GM12878 (cell line): ENCODE results near the gene SACM1L. TPM values are rescaled to one million over a fixed set of nuclear protein-coding genes. Genes with fewer than 3 reads are reported as not detected.

Experiments
- ATAC-seq: fragments of 200-7000 bp; cut with Tn5 transposase; 3 replicates; pipeline ENCODE4 v1.9.1; 2020; ENCODE audit warnings: mild to moderate bottlenecking, moderate library complexity
- BruUV-seq: library from RNA; stranded (reverse); fragments of 400-500 nt; replicated peaks from 2 replicates; lab custom pipeline; 2021; lab: Mats Ljungman, UMichigan
- CTCF ChIA-PET: fragments of 300-600 bp; sonication (Branson Sonifier 250); formaldehyde crosslinking; extraction: SDS; loops from one replicate; lab custom pipeline; 2021; ENCODE audit warnings: inconsistent platforms; lab: Yijun Ruan, JAX
- POLR2A ChIA-PET: fragments of 350-600 bp; formaldehyde crosslinking; extraction: SDS; loops from one replicate; lab custom pipeline; 2021; ENCODE audit warnings: inconsistent platforms; lab: Charles Lee
- RAD21 ChIA-PET: fragments of 300-600 bp; sonication (Branson Sonifier 250); formaldehyde crosslinking; loops from one replicate; lab custom pipeline; 2023; ENCODE audit warnings: antibody characterized with exemption; ENCODE audit not compliant: unreplicated experiment; lab: Charles Lee
- SMC1A ChIA-PET: fragments of 300-600 bp; sonication (Branson Sonifier 250); formaldehyde crosslinking; loops from one replicate; lab custom pipeline; 2023; ENCODE audit not compliant: unreplicated experiment, uncharacterized antibody; lab: Charles Lee
- DNase-seq: peaks from one replicate; pipeline ENCODE4 v3.0.0-alpha.2; 2011; ENCODE audit warnings: low read depth, low spot score
- FAIRE-seq: peaks from 3 replicates; lab custom pipeline; 2011; peaks lifted over from hg19 to GRCh38; lab: Jason Lieb, UNC
- H2AFZ ChIP-seq: 2 replicates; pipeline ENCODE4 v1.6.0; 2011; ENCODE audit warnings: low read depth, low read length, control low read depth; ENCODE audit not compliant: control insufficient read depth
- H3K27ac ChIP-seq: 2 replicates; pipeline ENCODE4 v1.5.1; 2011; ENCODE audit warnings: control low read depth; ENCODE audit not compliant: control insufficient read depth, insufficient read depth
- H3K27me3 ChIP-seq, 2 experiments: replicated peaks in 1 of 2; 2 replicates each; pipeline versions ENCODE4 v1.6.0 to v1.6.1; 2011; ENCODE audit warnings: low read length in 1 of 2; ENCODE audit not compliant: control insufficient read depth in 2 of 2, insufficient read depth in 2 of 2
- H3K36me3 ChIP-seq, 2 experiments: 2 replicates each; pipeline ENCODE4 v1.5.1; 2011; ENCODE audit warnings: low read length in 1 of 2; ENCODE audit not compliant: control insufficient read depth in 2 of 2, insufficient read depth in 2 of 2
- H3K4me1 ChIP-seq: 2 replicates; pipeline ENCODE4 v1.6.1; 2011; ENCODE audit warnings: mild to moderate bottlenecking, low read length, moderate library complexity, mixed read lengths; ENCODE audit not compliant: control insufficient read depth, insufficient read depth
- H3K4me2 ChIP-seq: 2 replicates; pipeline ENCODE4 v1.6.0; 2011; ENCODE audit warnings: control low read depth; ENCODE audit not compliant: control insufficient read depth, insufficient read depth
- H3K4me3 ChIP-seq: fragments of 200-600 bp; sonication (generic); 2 replicates; pipeline ENCODE4 v1.5.1; 2016
- H3K79me2 ChIP-seq: 2 replicates; pipeline ENCODE4 v1.6.0; 2011; ENCODE audit warnings: low read length; ENCODE audit not compliant: control insufficient read depth, insufficient read depth
- H3K9ac ChIP-seq: 2 replicates; pipeline ENCODE4 v1.8.0; 2011; ENCODE audit warnings: low read length, control low read depth, mixed read lengths; ENCODE audit not compliant: control insufficient read depth, insufficient read depth
- H3K9me3 ChIP-seq: replicated peaks from 3 replicates; pipeline ENCODE4 v1.5.1; 2011; ENCODE audit warnings: mild to moderate bottlenecking, low read length; ENCODE audit not compliant: control insufficient read depth, insufficient read depth
- H4K20me1 ChIP-seq: 2 replicates; pipeline ENCODE4 v1.6.0; 2011; ENCODE audit not compliant: control insufficient read depth, insufficient read depth
- CBX5 ChIP-seq: sonication (generic); IDR thresholded peaks from 2 replicates; pipeline ENCODE4 v1.6.1; 2016; ENCODE audit warnings: low read depth, moderate library complexity, mild to moderate bottlenecking, inconsistent platforms
- EZH2 ChIP-seq: IDR thresholded peaks from 2 replicates; pipeline ENCODE4 v1.6.1; 2012; ENCODE audit warnings: low read depth, mild to moderate bottlenecking, control low read depth, inconsistent platforms, low read length, borderline replicate concordance; ENCODE audit not compliant: control insufficient read depth
- HDGF ChIP-seq: fragments of 450-650 bp; IDR thresholded peaks from 2 replicates; pipeline ENCODE4 v1.6.1; 2016; ENCODE audit warnings: antibody characterized with exemption
- IKZF2 ChIP-seq, 2 experiments: fragments of 450-650 bp; IDR thresholded peaks; 2 replicates each; pipeline ENCODE4 v1.6.1; 2017; ENCODE audit warnings: mild to moderate bottlenecking in 2 of 2, moderate library complexity in 2 of 2
- NFIC ChIP-seq: IDR thresholded peaks from 2 replicates; pipeline ENCODE4 v1.6.1; 2012; ENCODE audit warnings: low read depth, mild to moderate bottlenecking, inconsistent platforms, low read length, moderate library complexity
- NR2F1 ChIP-seq: fragments of 450-650 bp; conservative IDR thresholded peaks from 2 replicates; pipeline ENCODE4 v1.6.1; 2017; ENCODE audit warnings: mild to moderate bottlenecking
- PAX8 ChIP-seq: fragments of 450-650 bp; IDR thresholded peaks from 2 replicates; pipeline ENCODE4 v1.6.1; 2017; ENCODE audit warnings: mild to moderate bottlenecking, moderate library complexity
- RELA ChIP-seq: fragments of 450-650 bp; IDR thresholded peaks from 2 replicates; pipeline ENCODE4 v1.8.0; 2014; ENCODE audit warnings: borderline replicate concordance; ENCODE audit not compliant: partially characterized antibody
- ZBED1 ChIP-seq: IDR thresholded peaks from 2 replicates; pipeline ENCODE4 v1.6.1; 2016; ENCODE audit warnings: borderline replicate concordance
- WGBS: methylation state at CpG from one replicate; pipeline ENCODE4 v1.1.6; 2016; ENCODE audit warnings: low lambda C conversion rate; ENCODE audit not compliant: insufficient replicate concordance, insufficient coverage; ENCODE audit errors: missing lambda C conversion rate; 5-methylcytosine and 5-hydroxymethylcytosine counted together
- in situ Hi-C: fragments of 300-500 bp; cut with MboI; formaldehyde crosslinking; loops from 9 replicates; pipeline ENCODE4 v1.14.3; 2018; ENCODE audit warnings: mixed read lengths
- intact Hi-C: fragments of 100-400 bp; cut with micrococcal nuclease; formaldehyde crosslinking; loops from one replicate; pipeline ENCODE4 v1.14.2; 2022; ENCODE audit not compliant: unreplicated experiment
- polyA plus RNA-seq, 11 experiments: library from polyadenylated mRNA; depleted of rRNA in 4 of 11; unstranded in 6 of 11; stranded (reverse) in 5 of 11; fragments of >200 nt; fragmentation: Nextera tagmentation in 4 of 11; fragmentation: Illumina TruSeq in 1 of 11; extraction: Ambion mirVana in 4 of 11; extraction: Trizol in 1 of 11; gene quantifications; 1 replicate in 1 of 11; 2 replicates in 10 of 11; pipeline versions ENCODE4 v1.2.1 to v1.2.3, GENCODE V29; 2011 to 2016; ENCODE audit warnings: inconsistent platforms in 2 of 11, missing spikeins in 2 of 11, low read depth in 1 of 11
- total RNA-seq, 4 experiments: library from RNA; depleted of rRNA in 3 of 4; stranded (reverse); fragments of >200 nt in 3 of 4; fragmentation: Illumina TruSeq in 1 of 4; extraction: Trizol in 1 of 4; gene quantifications; 2 replicates each; pipeline versions ENCODE4 v1.2.1 to v1.2.3, GENCODE V29; 2013 to 2021
- TF ChIP-seq, protein P1 (sequence below): IDR thresholded peaks from 2 replicates; pipeline ENCODE4 v1.6.1; 2011; ENCODE audit warnings: borderline replicate concordance, low read depth, mild to moderate bottlenecking, moderate library complexity, mixed read lengths, low read length; ENCODE audit not compliant: insufficient read depth; ENCODE audit errors: extremely low read length
- TF ChIP-seq, protein P2 (sequence below): IDR thresholded peaks from 2 replicates; pipeline ENCODE4 v1.6.1; 2012; ENCODE audit warnings: low read depth, low read length, improper control_type of control experiment
- TF ChIP-seq, protein P3 (sequence below): fragments of 450-650 bp; IDR thresholded peaks from 2 replicates; pipeline ENCODE4 v1.6.1; 2017; ENCODE audit warnings: antibody characterized with exemption, mild to moderate bottlenecking, moderate library complexity
- TF ChIP-seq, protein P4 (sequence below): IDR thresholded peaks from 2 replicates; pipeline ENCODE4 v1.6.1; 2011; ENCODE audit warnings: mild to moderate bottlenecking, low read depth, low read length, moderate library complexity; ENCODE audit not compliant: insufficient replicate concordance
- TF ChIP-seq, protein P5 (sequence below): fragments of 450-650 bp; IDR thresholded peaks from 2 replicates; pipeline ENCODE4 v1.6.1; 2016; ENCODE audit warnings: mild to moderate bottlenecking

The SACM1L gene
- total and polyA plus RNA-seq, 10 of the 15 experiments (the other 5 are each of a cell fraction or from before 2014, with no cell fraction given): 16.5 to 48.3 (median 28.9) TPM

DNA sequence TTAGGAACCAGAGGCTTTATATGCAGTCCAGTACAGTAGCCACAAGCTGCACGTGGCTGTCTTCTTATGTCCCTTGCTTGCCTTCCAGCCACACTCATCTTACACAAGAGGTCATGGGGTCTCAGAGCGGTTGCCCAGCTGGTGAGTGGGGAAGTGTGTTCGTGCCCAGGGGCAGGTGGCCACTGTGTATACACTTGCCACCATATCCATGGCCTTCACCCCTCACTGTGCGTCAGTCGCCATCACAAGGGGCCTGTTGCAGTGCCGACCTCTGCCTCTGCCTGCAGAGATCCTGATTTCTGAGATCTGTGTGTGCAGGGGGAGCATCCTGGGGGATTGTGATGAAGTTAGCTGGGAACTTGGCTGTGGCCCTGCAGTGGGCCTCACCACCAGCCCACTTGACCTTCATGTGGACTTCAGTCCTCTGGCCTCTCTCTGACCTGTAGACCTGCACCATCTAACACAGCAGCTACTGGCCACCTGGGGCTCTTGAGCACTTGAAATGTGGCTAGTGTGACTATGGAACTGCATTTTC is 43.1 kb upstream of the SACM1L start:
- H2AFZ ChIP-seq: no peak overlapping the region
- no peak overlapping the region for H3K9ac ChIP-seq
- peaks cover 15% of the 10 kb centered on the region for H3K79me2 ChIP-seq
- RAD21 ChIA-PET: interaction anchor here (0.7 to 1.4 kb wide), 2 partner anchors 9 to 335 kb away, joined by 3 to 4 read pairs; no protein-coding TSS in a partner anchor
- DNase-seq (no peak), ATAC-seq (no peak), FAIRE-seq (no peak)
- H3K4me2 ChIP-seq: no peak overlapping the region
- SMC1A ChIA-PET: interaction anchor here (1.3 to 1.4 kb wide), 2 partner anchors 8 to 48 kb away, joined by 4 read pairs; no protein-coding TSS in a partner anchor
- CTCF ChIA-PET: interaction anchor here (0.7 to 1.5 kb wide), 3 partner anchors 8 to 121 kb away, joined by 3 read pairs; no protein-coding TSS in a partner anchor
- intact Hi-C loops (no loop called here), in situ Hi-C loops (no loop called here)
- POLR2A ChIA-PET: no interaction called here
- H3K4me1 ChIP-seq: no peaks in the 10 kb centered on the region
- peaks cover 11% of the 10 kb centered on the region; the same call in 1 of the 2 replicates for H4K20me1 ChIP-seq
- no peak overlapping the region for H3K27ac ChIP-seq
- H3K9me3 ChIP-seq: no peaks in the 10 kb centered on the region; the same call in 1 of the 3 replicates
- H3K27me3 ChIP-seq: no peaks in the 10 kb centered on the region
- 96% methylated on average over 6 of the region's 6 CpGs for WGBS
- peaks cover 13 to 37% of the 10 kb centered on the region in 2 experiments for H3K36me3 ChIP-seq
- no peak for TF ChIP-seq PAX8
- no peak for TF ChIP-seq NFIC
- no peak for TF ChIP-seq EZH2
- no peak for TF ChIP-seq HDGF
- TF ChIP-seq, protein P1, sequence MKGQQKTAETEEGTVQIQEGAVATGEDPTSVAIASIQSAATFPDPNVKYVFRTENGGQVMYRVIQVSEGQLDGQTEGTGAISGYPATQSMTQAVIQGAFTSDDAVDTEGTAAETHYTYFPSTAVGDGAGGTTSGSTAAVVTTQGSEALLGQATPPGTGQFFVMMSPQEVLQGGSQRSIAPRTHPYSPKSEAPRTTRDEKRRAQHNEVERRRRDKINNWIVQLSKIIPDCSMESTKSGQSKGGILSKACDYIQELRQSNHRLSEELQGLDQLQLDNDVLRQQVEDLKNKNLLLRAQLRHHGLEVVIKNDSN: no peak
- TF ChIP-seq, protein P2, sequence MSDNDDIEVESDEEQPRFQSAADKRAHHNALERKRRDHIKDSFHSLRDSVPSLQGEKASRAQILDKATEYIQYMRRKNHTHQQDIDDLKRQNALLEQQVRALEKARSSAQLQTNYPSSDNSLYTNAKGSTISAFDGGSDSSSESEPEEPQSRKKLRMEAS: no peak
- no peak for TF ChIP-seq RELA
- TF ChIP-seq, protein P3, sequence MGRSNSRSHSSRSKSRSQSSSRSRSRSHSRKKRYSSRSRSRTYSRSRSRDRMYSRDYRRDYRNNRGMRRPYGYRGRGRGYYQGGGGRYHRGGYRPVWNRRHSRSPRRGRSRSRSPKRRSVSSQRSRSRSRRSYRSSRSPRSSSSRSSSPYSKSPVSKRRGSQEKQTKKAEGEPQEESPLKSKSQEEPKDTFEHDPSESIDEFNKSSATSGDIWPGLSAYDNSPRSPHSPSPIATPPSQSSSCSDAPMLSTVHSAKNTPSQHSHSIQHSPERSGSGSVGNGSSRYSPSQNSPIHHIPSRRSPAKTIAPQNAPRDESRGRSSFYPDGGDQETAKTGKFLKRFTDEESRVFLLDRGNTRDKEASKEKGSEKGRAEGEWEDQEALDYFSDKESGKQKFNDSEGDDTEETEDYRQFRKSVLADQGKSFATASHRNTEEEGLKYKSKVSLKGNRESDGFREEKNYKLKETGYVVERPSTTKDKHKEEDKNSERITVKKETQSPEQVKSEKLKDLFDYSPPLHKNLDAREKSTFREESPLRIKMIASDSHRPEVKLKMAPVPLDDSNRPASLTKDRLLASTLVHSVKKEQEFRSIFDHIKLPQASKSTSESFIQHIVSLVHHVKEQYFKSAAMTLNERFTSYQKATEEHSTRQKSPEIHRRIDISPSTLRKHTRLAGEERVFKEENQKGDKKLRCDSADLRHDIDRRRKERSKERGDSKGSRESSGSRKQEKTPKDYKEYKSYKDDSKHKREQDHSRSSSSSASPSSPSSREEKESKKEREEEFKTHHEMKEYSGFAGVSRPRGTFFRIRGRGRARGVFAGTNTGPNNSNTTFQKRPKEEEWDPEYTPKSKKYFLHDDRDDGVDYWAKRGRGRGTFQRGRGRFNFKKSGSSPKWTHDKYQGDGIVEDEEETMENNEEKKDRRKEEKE: no peak
- TF ChIP-seq NR2F1: no peak
- no peak for TF ChIP-seq CBX5
- no peak for TF ChIP-seq IKZF2 (IDR thresholded peaks at IDR 0.05)
- TF ChIP-seq, protein P4, sequence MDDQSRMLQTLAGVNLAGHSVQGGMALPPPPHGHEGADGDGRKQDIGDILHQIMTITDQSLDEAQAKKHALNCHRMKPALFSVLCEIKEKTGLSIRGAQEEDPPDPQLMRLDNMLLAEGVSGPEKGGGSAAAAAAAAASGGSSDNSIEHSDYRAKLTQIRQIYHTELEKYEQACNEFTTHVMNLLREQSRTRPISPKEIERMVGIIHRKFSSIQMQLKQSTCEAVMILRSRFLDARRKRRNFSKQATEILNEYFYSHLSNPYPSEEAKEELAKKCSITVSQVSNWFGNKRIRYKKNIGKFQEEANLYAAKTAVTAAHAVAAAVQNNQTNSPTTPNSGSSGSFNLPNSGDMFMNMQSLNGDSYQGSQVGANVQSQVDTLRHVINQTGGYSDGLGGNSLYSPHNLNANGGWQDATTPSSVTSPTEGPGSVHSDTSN: no peak
- no peak for TF ChIP-seq ZBED1
- TF ChIP-seq, protein P5, sequence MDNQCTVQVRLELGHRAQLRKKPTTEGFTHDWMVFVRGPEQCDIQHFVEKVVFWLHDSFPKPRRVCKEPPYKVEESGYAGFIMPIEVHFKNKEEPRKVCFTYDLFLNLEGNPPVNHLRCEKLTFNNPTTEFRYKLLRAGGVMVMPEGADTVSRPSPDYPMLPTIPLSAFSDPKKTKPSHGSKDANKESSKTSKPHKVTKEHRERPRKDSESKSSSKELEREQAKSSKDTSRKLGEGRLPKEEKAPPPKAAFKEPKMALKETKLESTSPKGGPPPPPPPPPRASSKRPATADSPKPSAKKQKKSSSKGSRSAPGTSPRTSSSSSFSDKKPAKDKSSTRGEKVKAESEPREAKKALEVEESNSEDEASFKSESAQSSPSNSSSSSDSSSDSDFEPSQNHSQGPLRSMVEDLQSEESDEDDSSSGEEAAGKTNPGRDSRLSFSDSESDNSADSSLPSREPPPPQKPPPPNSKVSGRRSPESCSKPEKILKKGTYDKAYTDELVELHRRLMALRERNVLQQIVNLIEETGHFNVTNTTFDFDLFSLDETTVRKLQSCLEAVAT: no peak
- BruUV-seq: no TSS peak
- no peak overlapping the region for H3K4me3 ChIP-seq
